ENCODE data around the gene GCH1.

DNA sequence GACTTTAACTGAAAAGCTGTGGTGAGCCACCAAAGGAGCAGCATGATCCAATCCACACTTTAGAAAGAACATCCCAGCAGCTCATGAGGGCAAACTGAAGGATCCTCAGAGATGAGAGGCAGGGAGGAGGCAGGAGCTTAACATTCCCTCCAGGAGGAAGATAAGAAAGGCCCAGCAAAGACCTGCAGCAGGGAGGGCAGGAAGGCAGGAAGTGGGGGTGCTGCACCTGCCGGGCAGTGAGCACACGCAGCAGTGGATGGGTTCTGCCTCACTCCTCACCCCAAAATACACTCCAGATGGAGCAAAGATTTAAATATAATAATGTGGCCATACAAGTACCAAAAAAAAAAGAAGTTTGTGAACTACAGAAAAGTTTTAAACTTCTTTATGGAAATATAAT, 48.4 kb downstream of the GCH1 start:
- TF ChIP-seq CTCF (IDR thresholded peaks at IDR 0.05) (no peak), POLR2A (IDR thresholded peaks at IDR 0.05) (no peak)
